Neural cell (in vitro differentiated cells): ENCODE results near the gene ADTRP. TPM values are rescaled to one million over a fixed set of nuclear protein-coding genes. Genes with fewer than 3 reads are reported as not detected.

Source experiments
- H2AFZ ChIP-seq: fragments of 200-600, 300-800 bp; sonication (generic), shearing (Covaris generic); 2 replicates; pipeline ENCODE4 v1.6.0; 2014; ENCODE audit warnings: low read depth, mild to moderate bottlenecking, antibody characterized with exemption, low read length, moderate library complexity
- H3F3A ChIP-seq: fragments of 200-600 bp; shearing (Covaris generic); 2 replicates; pipeline ENCODE4 v1.6.1; 2016; ENCODE audit warnings: mild to moderate bottlenecking, moderate library complexity, mixed read lengths, antibody characterized with exemption, low read length; ENCODE audit not compliant: insufficient read depth, poor library complexity, severe bottlenecking
- H3K27ac ChIP-seq: fragments of 200-600, 300-800 bp; sonication (generic), shearing (Covaris generic); 2 replicates; pipeline ENCODE4 v1.5.1; 2014; ENCODE audit warnings: mild to moderate bottlenecking, low read length, moderate library complexity
- H3K27me3 ChIP-seq: fragments of 300-800, 200-600 bp; sonication (generic), shearing (Covaris generic); 2 replicates; pipeline ENCODE4 v1.6.0; 2014; ENCODE audit warnings: mild to moderate bottlenecking, low read depth, low read length, moderate library complexity; ENCODE audit not compliant: insufficient read depth
- H3K36me3 ChIP-seq: fragments of 300-800, 200-600 bp; sonication (generic), shearing (Covaris generic); 2 replicates; pipeline ENCODE4 v1.5.1; 2014; ENCODE audit warnings: mild to moderate bottlenecking, antibody characterized with exemption, low read length, moderate library complexity; ENCODE audit not compliant: insufficient read depth
- H3K4me2 ChIP-seq: fragments of 300-800, 200-600 bp; sonication (generic), shearing (Covaris generic); 2 replicates; pipeline ENCODE4 v1.6.0; 2014; ENCODE audit warnings: mild to moderate bottlenecking, low read length
- H3K4me3 ChIP-seq: fragments of 300-800, 200-600 bp; sonication (generic), shearing (Covaris generic); 2 replicates; pipeline ENCODE4 v1.5.1; 2014; ENCODE audit warnings: mild to moderate bottlenecking, low read length, moderate library complexity
- H3K79me2 ChIP-seq: fragments of 200-600 bp; shearing (Covaris generic); replicated peaks from 2 replicates; pipeline ENCODE4 v1.6.0; 2014; ENCODE audit warnings: mild to moderate bottlenecking, low read length, moderate library complexity; ENCODE audit not compliant: insufficient read depth
- H3K9ac ChIP-seq: fragments of 300-800, 200-600 bp; sonication (generic), shearing (Covaris generic); 2 replicates; pipeline ENCODE4 v1.6.1; 2016; ENCODE audit warnings: mild to moderate bottlenecking, low read length, mixed read lengths
- H3K9me2 ChIP-seq: fragments of 200-600 bp; shearing (Covaris generic); 2 replicates; pipeline ENCODE4 v1.6.1; 2016; ENCODE audit warnings: mild to moderate bottlenecking, low read length, mixed read lengths; ENCODE audit not compliant: insufficient read depth
- H3K9me3 ChIP-seq: fragments of 200-600, 300-800 bp; sonication (generic), shearing (Covaris generic); 2 replicates; pipeline ENCODE4 v1.6.1; 2016; ENCODE audit warnings: mild to moderate bottlenecking, mixed run types, low read length, moderate library complexity, mixed read lengths
- H4K20me1 ChIP-seq: fragments of 200-600 bp; shearing (Covaris generic); 2 replicates; pipeline ENCODE4 v1.6.1; 2016; ENCODE audit warnings: mild to moderate bottlenecking, mixed run types; ENCODE audit not compliant: insufficient read depth
- EP300 ChIP-seq: fragments of 450-650 bp; conservative IDR thresholded peaks from 2 replicates; pipeline ENCODE4 v1.6.1; 2014; ENCODE audit warnings: antibody characterized with exemption, mild to moderate bottlenecking, moderate library complexity; ENCODE audit not compliant: poor library complexity, severe bottlenecking
- EZH2 ChIP-seq: fragments of 200-600, 300-800 bp; shearing (Covaris generic), sonication (generic); IDR thresholded peaks from 2 replicates; pipeline ENCODE4 v1.6.1; 2014; ENCODE audit warnings: antibody characterized with exemption, low read length, borderline replicate concordance, mild to moderate bottlenecking; ENCODE audit not compliant: insufficient read depth, poor library complexity, severe bottlenecking
- MXI1 ChIP-seq: fragments of 450-650 bp; conservative IDR thresholded peaks from 2 replicates; pipeline ENCODE4 v1.6.1; 2014; ENCODE audit warnings: antibody characterized with exemption, mild to moderate bottlenecking; ENCODE audit not compliant: poor library complexity, severe bottlenecking
- POLR2AphosphoS5 ChIP-seq: IDR thresholded peaks from 2 replicates; pipeline ENCODE4 v1.6.1; 2012
- RAD21 ChIP-seq: fragments of 450-650 bp; conservative IDR thresholded peaks from 2 replicates; pipeline ENCODE4 v1.6.1; 2014; ENCODE audit warnings: antibody characterized with exemption, mild to moderate bottlenecking, moderate library complexity
- SMC3 ChIP-seq: fragments of 450-650 bp; conservative IDR thresholded peaks from 2 replicates; pipeline ENCODE4 v1.6.1; 2014; ENCODE audit warnings: antibody characterized with exemption, mild to moderate bottlenecking, moderate library complexity; ENCODE audit not compliant: poor library complexity
- TAF1 ChIP-seq: IDR thresholded peaks from 2 replicates; pipeline ENCODE4 v1.6.1; 2012; ENCODE audit warnings: low read depth
- polyA plus RNA-seq: library from polyadenylated mRNA; depleted of rRNA; stranded (reverse); fragments of >200 nt; gene quantifications from 2 replicates; pipeline ENCODE4 v1.2.3, GENCODE V29; 2014
- TF ChIP-seq, protein P1 (sequence below): fragments of 450-650 bp; IDR thresholded peaks from 2 replicates; pipeline ENCODE4 v1.5.1; 2014; ENCODE audit warnings: antibody characterized with exemption, mild to moderate bottlenecking, moderate library complexity; ENCODE audit not compliant: poor library complexity, severe bottlenecking
- TF ChIP-seq, protein P2 (sequence below): IDR thresholded peaks from 2 replicates; pipeline ENCODE4 v1.6.1; 2012; ENCODE audit warnings: borderline replicate concordance

The ADTRP gene
- polyA plus RNA-seq, 1 donor from 2014 or later, result not detected

DNA sequence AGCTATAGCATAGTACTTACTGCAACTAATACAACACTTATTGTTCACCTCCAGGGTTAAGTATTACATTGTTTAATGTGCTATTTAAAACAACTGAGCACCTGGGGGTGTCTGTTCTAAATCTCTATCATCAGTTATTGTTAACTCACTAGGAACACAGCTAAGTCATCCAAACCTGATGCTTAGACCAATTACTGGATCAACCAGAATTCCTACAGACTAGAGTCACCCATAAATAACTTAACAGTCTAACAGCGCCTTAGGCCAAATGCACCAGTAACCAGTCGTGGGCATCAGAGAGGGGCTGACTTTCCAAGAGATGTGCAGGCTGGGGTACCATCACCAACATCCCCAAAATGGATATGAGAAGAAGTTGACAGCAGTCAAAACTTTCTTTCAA lies 110.7 kb downstream of the ADTRP start:
- H2AFZ ChIP-seq, result no peak overlapping the region
- H4K20me1 ChIP-seq, result no peaks in the 10 kb centered on the region
- no peaks in the 10 kb centered on the region for H3K36me3 ChIP-seq
- no peak overlapping the region for H3K4me3 ChIP-seq
- H3K9me2 ChIP-seq, result no peaks in the 10 kb centered on the region
- TF ChIP-seq TAF1 (no peak), MXI1 (no peak), POLR2AphosphoS5 (no peak), EZH2 (no peak), EP300 (no peak), RAD21 (no peak), SMC3 (no peak)
- TF ChIP-seq, protein P1, sequence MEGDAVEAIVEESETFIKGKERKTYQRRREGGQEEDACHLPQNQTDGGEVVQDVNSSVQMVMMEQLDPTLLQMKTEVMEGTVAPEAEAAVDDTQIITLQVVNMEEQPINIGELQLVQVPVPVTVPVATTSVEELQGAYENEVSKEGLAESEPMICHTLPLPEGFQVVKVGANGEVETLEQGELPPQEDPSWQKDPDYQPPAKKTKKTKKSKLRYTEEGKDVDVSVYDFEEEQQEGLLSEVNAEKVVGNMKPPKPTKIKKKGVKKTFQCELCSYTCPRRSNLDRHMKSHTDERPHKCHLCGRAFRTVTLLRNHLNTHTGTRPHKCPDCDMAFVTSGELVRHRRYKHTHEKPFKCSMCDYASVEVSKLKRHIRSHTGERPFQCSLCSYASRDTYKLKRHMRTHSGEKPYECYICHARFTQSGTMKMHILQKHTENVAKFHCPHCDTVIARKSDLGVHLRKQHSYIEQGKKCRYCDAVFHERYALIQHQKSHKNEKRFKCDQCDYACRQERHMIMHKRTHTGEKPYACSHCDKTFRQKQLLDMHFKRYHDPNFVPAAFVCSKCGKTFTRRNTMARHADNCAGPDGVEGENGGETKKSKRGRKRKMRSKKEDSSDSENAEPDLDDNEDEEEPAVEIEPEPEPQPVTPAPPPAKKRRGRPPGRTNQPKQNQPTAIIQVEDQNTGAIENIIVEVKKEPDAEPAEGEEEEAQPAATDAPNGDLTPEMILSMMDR, result no peak
- TF ChIP-seq, protein P2, sequence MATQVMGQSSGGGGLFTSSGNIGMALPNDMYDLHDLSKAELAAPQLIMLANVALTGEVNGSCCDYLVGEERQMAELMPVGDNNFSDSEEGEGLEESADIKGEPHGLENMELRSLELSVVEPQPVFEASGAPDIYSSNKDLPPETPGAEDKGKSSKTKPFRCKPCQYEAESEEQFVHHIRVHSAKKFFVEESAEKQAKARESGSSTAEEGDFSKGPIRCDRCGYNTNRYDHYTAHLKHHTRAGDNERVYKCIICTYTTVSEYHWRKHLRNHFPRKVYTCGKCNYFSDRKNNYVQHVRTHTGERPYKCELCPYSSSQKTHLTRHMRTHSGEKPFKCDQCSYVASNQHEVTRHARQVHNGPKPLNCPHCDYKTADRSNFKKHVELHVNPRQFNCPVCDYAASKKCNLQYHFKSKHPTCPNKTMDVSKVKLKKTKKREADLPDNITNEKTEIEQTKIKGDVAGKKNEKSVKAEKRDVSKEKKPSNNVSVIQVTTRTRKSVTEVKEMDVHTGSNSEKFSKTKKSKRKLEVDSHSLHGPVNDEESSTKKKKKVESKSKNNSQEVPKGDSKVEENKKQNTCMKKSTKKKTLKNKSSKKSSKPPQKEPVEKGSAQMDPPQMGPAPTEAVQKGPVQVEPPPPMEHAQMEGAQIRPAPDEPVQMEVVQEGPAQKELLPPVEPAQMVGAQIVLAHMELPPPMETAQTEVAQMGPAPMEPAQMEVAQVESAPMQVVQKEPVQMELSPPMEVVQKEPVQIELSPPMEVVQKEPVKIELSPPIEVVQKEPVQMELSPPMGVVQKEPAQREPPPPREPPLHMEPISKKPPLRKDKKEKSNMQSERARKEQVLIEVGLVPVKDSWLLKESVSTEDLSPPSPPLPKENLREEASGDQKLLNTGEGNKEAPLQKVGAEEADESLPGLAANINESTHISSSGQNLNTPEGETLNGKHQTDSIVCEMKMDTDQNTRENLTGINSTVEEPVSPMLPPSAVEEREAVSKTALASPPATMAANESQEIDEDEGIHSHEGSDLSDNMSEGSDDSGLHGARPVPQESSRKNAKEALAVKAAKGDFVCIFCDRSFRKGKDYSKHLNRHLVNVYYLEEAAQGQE, result no peak
- no peaks in the 10 kb centered on the region for H3K79me2 ChIP-seq
- H3K4me2 ChIP-seq, result no peak overlapping the region
- H3K27me3 ChIP-seq, result no peaks in the 10 kb centered on the region
- H3K27ac ChIP-seq, result no peak overlapping the region
- peaks cover 7% of the 10 kb centered on the region for H3K9me3 ChIP-seq
- H3F3A ChIP-seq, result no peaks in the 10 kb centered on the region
- no peak overlapping the region for H3K9ac ChIP-seq

DNA sequence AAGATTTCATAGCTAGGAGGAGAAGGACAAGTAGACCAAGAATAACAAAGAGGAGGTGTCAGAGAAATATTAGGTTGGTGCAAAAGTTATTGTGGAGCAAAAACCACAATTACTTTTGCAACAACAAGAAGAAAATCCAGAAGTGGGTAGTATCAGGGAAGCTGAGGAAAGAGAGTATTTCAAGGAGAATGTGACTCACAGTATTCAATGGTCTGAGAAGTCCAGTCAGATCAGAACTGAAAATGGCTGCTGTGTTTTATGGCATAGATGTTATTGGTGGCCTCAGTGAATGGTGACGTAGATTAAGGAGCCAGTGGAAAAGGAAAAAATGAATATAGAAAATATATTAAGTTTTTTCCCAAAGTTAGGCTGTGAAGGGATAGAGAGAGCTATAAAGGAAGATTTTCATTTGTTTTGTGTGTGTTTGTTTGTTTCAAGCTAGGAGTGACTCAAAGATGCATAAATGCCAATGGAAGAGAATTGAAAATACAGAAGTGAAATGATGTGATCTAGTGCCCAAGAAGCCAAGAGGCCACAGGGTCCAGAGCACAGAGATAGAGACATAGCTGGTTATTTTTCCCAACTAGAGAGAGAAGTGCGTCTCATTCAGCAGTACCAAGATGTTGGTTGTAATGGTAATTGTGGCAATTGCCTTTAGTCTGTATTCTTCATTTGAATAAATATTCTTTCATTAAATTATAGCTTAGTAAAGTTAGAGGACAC lies 112.8 kb downstream of the ADTRP start:
- peaks cover 7% of the 10 kb centered on the region for H3K9me3 ChIP-seq
- no peaks in the 10 kb centered on the region for H3K27me3 ChIP-seq
- no peaks in the 10 kb centered on the region for H3K9me2 ChIP-seq
- TF ChIP-seq EP300 (no peak), RAD21 (no peak), EZH2 (no peak), POLR2AphosphoS5 (no peak), MXI1 (no peak), TAF1 (no peak), SMC3 (no peak)
- TF ChIP-seq, protein P1, result no peak
- TF ChIP-seq, protein P2, result no peak
- H3K9ac ChIP-seq, result no peak overlapping the region
- no peaks in the 10 kb centered on the region for H3F3A ChIP-seq
- H2AFZ ChIP-seq, result no peak overlapping the region
- no peaks in the 10 kb centered on the region for H3K36me3 ChIP-seq
- H4K20me1 ChIP-seq, result no peaks in the 10 kb centered on the region
- no peaks in the 10 kb centered on the region for H3K79me2 ChIP-seq
- H3K4me3 ChIP-seq, result no peak overlapping the region
- H3K4me2 ChIP-seq, result no peak overlapping the region
- H3K27ac ChIP-seq, result no peak overlapping the region
